HepG2 (cell line): ENCODE measurements around the gene MEA1. TPM values are rescaled to one million over a fixed set of nuclear protein-coding genes. Genes with fewer than 3 reads are reported as not detected.
A peak's percentile ranks its signal among the peaks of the same experiment; 100 is the strongest.

Source experiments
- CERS6 ChIP-seq: sonication (generic); formaldehyde crosslinking; IDR thresholded peaks from 2 replicates; pipeline ENCODE4 v1.5.0; 2020; ENCODE audit warnings: missing genetic modification reagents
- FIP1L1 ChIP-seq: fragments of 200-400 bp; formaldehyde crosslinking; IDR thresholded peaks from 2 replicates; pipeline ENCODE4 v1.6.1; 2018; ENCODE audit warnings: low read depth, mild to moderate bottlenecking, low read length, moderate library complexity, borderline replicate concordance; ENCODE audit not compliant: insufficient read depth
- FOXK1 ChIP-seq: sonication (generic); formaldehyde crosslinking; IDR thresholded peaks from 2 replicates; pipeline ENCODE4 v1.4.0; 2020; ENCODE audit warnings: low read depth, missing genetic modification reagents, borderline replicate concordance
- GZF1 ChIP-seq: sonication (generic); formaldehyde crosslinking; IDR thresholded peaks from 2 replicates; pipeline ENCODE4 v1.5.1; 2020; ENCODE audit warnings: mild to moderate bottlenecking, missing genetic modification reagents
- KLF13 ChIP-seq: sonication (generic); formaldehyde crosslinking; IDR thresholded peaks from 2 replicates; pipeline ENCODE4 v1.4.0; 2020; ENCODE audit warnings: mild to moderate bottlenecking, missing genetic modification reagents
- MTF2 ChIP-seq: sonication (generic); formaldehyde crosslinking; IDR thresholded peaks from 2 replicates; pipeline ENCODE4 v1.5.0; 2020; ENCODE audit warnings: missing genetic modification reagents, borderline replicate concordance
- REXO4 ChIP-seq: sonication (generic); formaldehyde crosslinking; IDR thresholded peaks from 2 replicates; pipeline ENCODE4 v1.8.0; 2022; ENCODE audit warnings: missing genetic modification reagents, mild to moderate bottlenecking, borderline replicate concordance
- RORA ChIP-seq: sonication (generic); formaldehyde crosslinking; IDR thresholded peaks from 2 replicates; pipeline ENCODE4 v1.5.0; 2020; ENCODE audit warnings: mild to moderate bottlenecking, missing genetic modification reagents, moderate library complexity
- STAG1 ChIP-seq: sonication (generic); formaldehyde crosslinking; IDR thresholded peaks from 2 replicates; pipeline ENCODE4 v1.4.0; 2020; ENCODE audit warnings: missing genetic modification reagents
- USF2 ChIP-seq, 2 experiments: sonication (generic) in 1 of 2; formaldehyde crosslinking in 1 of 2; IDR thresholded peaks; 2 replicates each; pipeline versions ENCODE4 v1.5.1 to v1.6.1; 2011 to 2020; ENCODE audit warnings: borderline replicate concordance in 1 of 2, low read depth in 1 of 2, low read length in 1 of 2, mild to moderate bottlenecking in 1 of 2, missing genetic modification reagents in 1 of 2, moderate library complexity in 1 of 2
- ZBTB21 ChIP-seq: sonication (generic); formaldehyde crosslinking; IDR thresholded peaks from 2 replicates; pipeline ENCODE4 v1.4.0; 2020; ENCODE audit warnings: missing genetic modification reagents
- ZMAT3 ChIP-seq: sonication (generic); formaldehyde crosslinking; conservative IDR thresholded peaks from 2 replicates; pipeline ENCODE4 v1.7.0; 2021; ENCODE audit warnings: missing genetic modification reagents
- ZNF10 ChIP-seq: sonication (generic); formaldehyde crosslinking; IDR thresholded peaks from 2 replicates; pipeline ENCODE4 v1.4.0; 2020; ENCODE audit warnings: mild to moderate bottlenecking, low read depth, missing genetic modification reagents, borderline replicate concordance
- ZNF33B ChIP-seq: sonication (generic); formaldehyde crosslinking; IDR thresholded peaks from 2 replicates; pipeline ENCODE4 v1.5.1; 2020; ENCODE audit warnings: mild to moderate bottlenecking, missing genetic modification reagents
- ZNF562 ChIP-seq: sonication (generic); formaldehyde crosslinking; IDR thresholded peaks from 2 replicates; pipeline ENCODE4 v1.8.0; 2022; ENCODE audit warnings: missing genetic modification reagents, borderline replicate concordance
- ZNF674 ChIP-seq: sonication (generic); formaldehyde crosslinking; IDR thresholded peaks from 2 replicates; pipeline ENCODE4 v1.5.0; 2020; ENCODE audit warnings: low read depth, mild to moderate bottlenecking, missing genetic modification reagents
- ZNF678 ChIP-seq: sonication (generic); formaldehyde crosslinking; IDR thresholded peaks from 2 replicates; pipeline ENCODE4 v1.4.0; 2020; ENCODE audit warnings: mild to moderate bottlenecking, missing genetic modification reagents
- ZNF766 ChIP-seq: sonication (generic); formaldehyde crosslinking; IDR thresholded peaks from 2 replicates; pipeline ENCODE4 v1.5.0; 2020; ENCODE audit warnings: missing genetic modification reagents, borderline replicate concordance
- ZNF777 ChIP-seq: sonication (generic); formaldehyde crosslinking; IDR thresholded peaks from 2 replicates; pipeline ENCODE4 v1.4.0; 2020; ENCODE audit warnings: missing genetic modification reagents
- ZNF788 ChIP-seq: sonication (generic); formaldehyde crosslinking; IDR thresholded peaks from 2 replicates; pipeline ENCODE4 v1.5.0; 2020; ENCODE audit warnings: mild to moderate bottlenecking, missing genetic modification reagents, borderline replicate concordance
- ZNF792 ChIP-seq: IDR thresholded peaks from 2 replicates; pipeline ENCODE4 v1.6.1; 2016
- ZNF841 ChIP-seq: sonication (generic); formaldehyde crosslinking; IDR thresholded peaks from 2 replicates; pipeline ENCODE4 v1.8.1; 2023; ENCODE audit warnings: missing genetic modification reagents, borderline replicate concordance
- ZSCAN20 ChIP-seq: sonication (generic); formaldehyde crosslinking; IDR thresholded peaks from 2 replicates; pipeline ENCODE4 v1.4.0; 2020; ENCODE audit warnings: missing genetic modification reagents, mild to moderate bottlenecking, borderline replicate concordance
- polyA plus RNA-seq, 8 experiments: library from polyadenylated mRNA; depleted of rRNA in 3 of 8; stranded (reverse) in 7 of 8; unstranded in 1 of 8; fragments of >200 nt; fragmentation: Illumina TruSeq in 4 of 8; extraction: Trizol in 4 of 8; gene quantifications; 2 replicates each; pipeline versions ENCODE4 v1.2.1 to v1.2.3, GENCODE V29; 2011 to 2016; ENCODE audit warnings: low read depth in 4 of 8, missing spikeins in 1 of 8, mixed read lengths in 1 of 8; ENCODE audit not compliant: insufficient read depth in 1 of 8
- total RNA-seq, 5 experiments: library from RNA; depleted of rRNA; stranded (reverse); fragments of >200 nt; fragmentation: Illumina TruSeq; extraction: Trizol; gene quantifications; 2 replicates each; pipeline ENCODE4 v1.2.3, GENCODE V29; 2016; ENCODE audit warnings: low read depth in 1 of 5
- TF ChIP-seq, protein P1 (sequence below): sonication (generic); formaldehyde crosslinking; IDR thresholded peaks from 2 replicates; pipeline ENCODE4 v1.4.0; 2020; ENCODE audit warnings: missing genetic modification reagents, borderline replicate concordance

The MEA1 gene
- total and polyA plus RNA-seq, 2 of the 13 experiments (the other 11 are each of a cell fraction or from before 2014, with no cell fraction given) = 75.6 to 86.2 TPM

DNA sequence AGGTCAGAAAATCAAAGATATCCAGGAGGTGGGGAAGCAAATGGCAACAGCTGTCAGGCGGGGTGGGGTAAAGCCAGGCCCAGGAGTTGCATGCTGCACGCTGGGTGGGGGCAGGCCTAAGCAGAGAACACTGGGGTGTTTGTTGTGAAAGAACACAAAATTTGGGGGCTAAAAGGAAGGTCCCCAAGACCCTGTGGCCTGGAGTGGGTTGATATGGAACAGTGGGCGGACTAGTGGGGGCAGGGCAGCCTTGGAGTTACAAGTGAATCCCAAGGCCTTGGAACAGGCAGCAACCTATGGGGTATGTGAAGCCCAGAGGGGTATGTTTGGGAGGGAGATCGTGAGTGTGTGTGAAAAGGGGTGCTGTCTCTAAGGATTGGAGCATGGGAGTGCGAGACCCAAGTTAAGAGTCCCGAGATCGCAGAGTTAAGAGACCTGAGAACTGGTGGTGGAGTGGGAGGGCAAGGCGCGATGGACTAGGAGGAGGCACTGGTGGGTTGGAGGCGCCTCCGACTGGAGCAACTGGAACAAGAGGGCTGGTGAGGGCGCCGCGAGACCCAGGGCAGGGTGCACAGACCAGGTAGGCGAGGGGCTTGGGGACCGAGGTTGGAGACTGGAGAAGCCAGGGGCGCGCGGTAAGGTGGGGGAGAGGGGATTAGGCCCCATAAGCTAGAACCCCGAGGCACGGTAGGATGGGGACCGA is 39.2 kb upstream of the MEA1 start (continued):
- TF ChIP-seq REXO4 (no peak), ZNF788 (CRISPR knock-in tag) (no peak), ZSCAN20 (no peak), ZNF10 (CRISPR knock-in tag) (no peak), ZNF33B (no peak), ZNF678 (CRISPR knock-in tag) (no peak), ZNF562 (CRISPR knock-in tag) (no peak), MTF2 (CRISPR knock-in tag) (0 out of 2 replicates have a peak, but pooled peaks have one; percentile 72), FIP1L1 (no peak), GZF1 (CRISPR knock-in tag) (no peak), ZBTB21 (CRISPR knock-in tag) (no peak), ZNF674 (CRISPR knock-in tag) (no peak), ZNF777 (no peak), RORA (CRISPR knock-in tag) (no peak), USF2 (IDR thresholded peaks at IDR 0.05; ENCODE audit: low read depth, low read length) (no peak), USF2 (CRISPR knock-in tag; IDR thresholded peaks at IDR 0.05; ENCODE audit: borderline replicate concordance) (no peak), FOXK1 (CRISPR knock-in tag) (no peak), CERS6 (CRISPR knock-in tag) (no peak), ZNF841 (CRISPR knock-in tag) (no peak), ZNF792 (CRISPR knock-in tag) (no peak), ZNF766 (CRISPR knock-in tag) (no peak), KLF13 (CRISPR knock-in tag) (no peak), STAG1 (CRISPR knock-in tag) (peak; percentile 3; the same call in 1 of the 2 replicates), ZMAT3 (CRISPR knock-in tag) (no peak)
- TF ChIP-seq, protein P1, sequence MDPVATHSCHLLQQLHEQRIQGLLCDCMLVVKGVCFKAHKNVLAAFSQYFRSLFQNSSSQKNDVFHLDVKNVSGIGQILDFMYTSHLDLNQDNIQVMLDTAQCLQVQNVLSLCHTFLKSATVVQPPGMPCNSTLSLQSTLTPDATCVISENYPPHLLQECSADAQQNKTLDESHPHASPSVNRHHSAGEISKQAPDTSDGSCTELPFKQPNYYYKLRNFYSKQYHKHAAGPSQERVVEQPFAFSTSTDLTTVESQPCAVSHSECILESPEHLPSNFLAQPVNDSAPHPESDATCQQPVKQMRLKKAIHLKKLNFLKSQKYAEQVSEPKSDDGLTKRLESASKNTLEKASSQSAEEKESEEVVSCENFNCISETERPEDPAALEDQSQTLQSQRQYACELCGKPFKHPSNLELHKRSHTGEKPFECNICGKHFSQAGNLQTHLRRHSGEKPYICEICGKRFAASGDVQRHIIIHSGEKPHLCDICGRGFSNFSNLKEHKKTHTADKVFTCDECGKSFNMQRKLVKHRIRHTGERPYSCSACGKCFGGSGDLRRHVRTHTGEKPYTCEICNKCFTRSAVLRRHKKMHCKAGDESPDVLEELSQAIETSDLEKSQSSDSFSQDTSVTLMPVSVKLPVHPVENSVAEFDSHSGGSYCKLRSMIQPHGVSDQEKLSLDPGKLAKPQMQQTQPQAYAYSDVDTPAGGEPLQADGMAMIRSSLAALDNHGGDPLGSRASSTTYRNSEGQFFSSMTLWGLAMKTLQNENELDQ (CRISPR knock-in tag) = no peak
